Activated CD8-positive, alpha-beta T cell treated with anti-CD3 and anti-CD28 coated beads, Interleukin-2, amount 10 ng/mL, durations not matched to agents 7 days and 5 days (primary cell): ENCODE data around the gene ZSCAN22. TPM values are rescaled to one million over a fixed set of nuclear protein-coding genes. Genes with fewer than 3 reads are reported as not detected.
"Not testable (repeated sequence)": the region's sequence is repeated elsewhere in the genome, so short reads cannot be mapped to it uniquely, and the experiment has no call there.

ENCODE experiments used
- ATAC-seq: fragments of 150-1000 bp; cut with Tn5 transposase; one replicate; pipeline ENCODE4 v1.10.0; 2021; ENCODE audit warnings: moderate library complexity
- CTCF ChIA-PET: fragments of 350-600 bp; sonication (Branson Sonifier 250); formaldehyde crosslinking; loops from one replicate; lab custom pipeline; 2021; ENCODE audit warnings: antibody characterized with exemption; lab: Charles Lee
- POLR2A ChIA-PET: fragments of 350-600 bp; sonication (Branson Sonifier 250); formaldehyde crosslinking; loops from one replicate; lab custom pipeline; 2021; ENCODE audit warnings: antibody characterized with exemption; lab: Charles Lee
- DNase-seq: peaks from one replicate; pipeline ENCODE4 v3.0.0-alpha.2; 2020
- H3K27ac Mint-ChIP-seq: one replicate; pipeline ENCODE4 v1.8.0; 2021; ENCODE audit warnings: mild to moderate bottlenecking, mixed read lengths
- H3K27me3 Mint-ChIP-seq: one replicate; pipeline ENCODE4 v1.8.0; 2021; ENCODE audit warnings: low read depth, mixed read lengths
- H3K36me3 Mint-ChIP-seq: one replicate; pipeline ENCODE4 v1.8.0; 2021; ENCODE audit warnings: low read depth, mixed read lengths
- H3K4me1 Mint-ChIP-seq: one replicate; pipeline ENCODE4 v1.8.0; 2021; ENCODE audit warnings: low read depth, mixed read lengths
- H3K4me3 Mint-ChIP-seq: one replicate; pipeline ENCODE4 v1.8.0; 2021; ENCODE audit warnings: mild to moderate bottlenecking, mixed read lengths
- H3K9me3 Mint-ChIP-seq: one replicate; pipeline ENCODE4 v1.8.0; 2022; ENCODE audit warnings: mixed read lengths; ENCODE audit not compliant: insufficient read depth
- total RNA-seq, 2 experiments: library from RNA; stranded (reverse); gene quantifications; one replicate each; pipeline ENCODE4 v1.2.3, GENCODE V29; 2021

The ZSCAN22 gene
- total RNA-seq, 2 experiments from 2014 or later, result 4.8 to 5.2 TPM

- DNase-seq (peak; percentile 98), ATAC-seq (peak; percentile 90)
- no peaks in the 10 kb centered on the region for H3K27me3 Mint-ChIP-seq
- H3K36me3 Mint-ChIP-seq, result peaks cover 2% of the 10 kb centered on the region
- ChIA-PET CTCF (interaction anchor here (0.9 to 3.5 kb wide), 5 partner anchors 17 to 157 kb away, joined by 3 to 16 read pairs (median 3); partner anchors contain the start of genes ZBTB45 and ZNF584), POLR2A (interaction anchor here (0.5 to 2.8 kb wide), 17 partner anchors 8 to 1177 kb away, joined by 3 to 25 read pairs (median 4); partner anchors contain the start of genes ERVK3-1 and RPS5)
- H3K4me1 Mint-ChIP-seq, result peaks cover 23% of the 10 kb centered on the region
- peak within 1 kb of the TSS; percentile 80 for H3K4me3 Mint-ChIP-seq
- H3K27ac Mint-ChIP-seq, result peak within 1 kb of the TSS; percentile 88
- no peaks in the 10 kb centered on the region for H3K9me3 Mint-ChIP-seq
These were observed 35.6 kb downstream of the ZSCAN22 start, which contains the start of gene ZNF497 for GRCh38 chr19:58362272-58362994. Gene ZNF497, minus strand, starts transcription at chr19:58362751. Its CDS starts 5,116 bp downstream, at chr19:58357635.

GRCh38 chr19:58364146-58364545 is 37.4 kb downstream of the ZSCAN22 start:
- ATAC-seq (no peak), DNase-seq (no peak)
- ChIA-PET CTCF (interaction anchor here (1.1 to 3.5 kb wide), 2 partner anchors 150 to 156 kb away, joined by 5 to 16 read pairs; partner anchors contain the start of gene ZBTB45), POLR2A (interaction anchor here (0.8 to 2.8 kb wide), 3 partner anchors 13 to 23 kb away, joined by 4 to 11 read pairs (median 4); partner anchors contain the start of gene RPS5)
- Mint-ChIP-seq H3K9me3 (no peaks in the 10 kb centered on the region), H3K4me3 (no peak overlapping the region), H3K36me3 (peaks cover 2% of the 10 kb centered on the region), H3K27me3 (no peaks in the 10 kb centered on the region), H3K4me1 (peaks cover 17% of the 10 kb centered on the region), H3K27ac (no peak overlapping the region)

GRCh38 chr19:58366585-58367430 is 40.0 kb downstream of the ZSCAN22 start:
- DNase-seq, result no peak
- Mint-ChIP-seq H3K4me3 (no peak overlapping the region), H3K36me3 (peaks cover 2% of the 10 kb centered on the region), H3K9me3 (no peaks in the 10 kb centered on the region), H3K27me3 (no peaks in the 10 kb centered on the region), H3K27ac (no peak overlapping the region), H3K4me1 (peaks cover 15% of the 10 kb centered on the region)
- ATAC-seq, result no peak
- POLR2A ChIA-PET, result interaction anchor here (0.7 kb wide), 1 partner anchor 11 kb away, joined by 3 read pairs; no protein-coding TSS in a partner anchor
- CTCF ChIA-PET, result no interaction called here

GRCh38 chr19:58367698-58368454 is 41.1 kb downstream of the ZSCAN22 start:
- ATAC-seq (no peak), DNase-seq (no peak)
- Mint-ChIP-seq H3K27me3 (no peaks in the 10 kb centered on the region), H3K9me3 (no peaks in the 10 kb centered on the region), H3K4me1 (peaks cover 7% of the 10 kb centered on the region), H3K4me3 (no peak overlapping the region), H3K27ac (no peak overlapping the region), H3K36me3 (no peaks in the 10 kb centered on the region)
- ChIA-PET POLR2A (no interaction called here), CTCF (no interaction called here)

GRCh38 chr19:58368561-58369360 is 42.0 kb downstream of the ZSCAN22 start:
- Mint-ChIP-seq H3K36me3 (no peaks in the 10 kb centered on the region), H3K9me3 (no peaks in the 10 kb centered on the region), H3K27ac (no peak overlapping the region), H3K4me1 (peaks cover 4% of the 10 kb centered on the region), H3K27me3 (no peaks in the 10 kb centered on the region), H3K4me3 (no peak overlapping the region)
- CTCF ChIA-PET, result no interaction called here
- ATAC-seq, result no peak
- POLR2A ChIA-PET, result no interaction called here
- DNase-seq, result no peak

GRCh38 chr19:58372311-58373133 is 45.7 kb downstream of the ZSCAN22 start:
- H3K36me3 Mint-ChIP-seq, result no peaks in the 10 kb centered on the region
- no peaks in the 10 kb centered on the region for H3K9me3 Mint-ChIP-seq
- POLR2A ChIA-PET, result interaction anchor here (1.2 kb wide), 1 partner anchor 10 kb away, joined by 3 read pairs; the partner anchor contains the start of gene ZNF497
- no peaks in the 10 kb centered on the region for H3K27me3 Mint-ChIP-seq
- H3K27ac Mint-ChIP-seq, result no peak overlapping the region
- no peaks in the 10 kb centered on the region for H3K4me1 Mint-ChIP-seq
- no peak overlapping the region for H3K4me3 Mint-ChIP-seq
- no peak for ATAC-seq
- no peak for DNase-seq
- CTCF ChIA-PET, result interaction anchor here (0.7 kb wide), 1 partner anchor 7 kb away, joined by 3 read pairs; no protein-coding TSS in a partner anchor

- H3K27ac Mint-ChIP-seq, result no peak overlapping the region
- DNase-seq, result no peak
- H3K9me3 Mint-ChIP-seq, result no peaks in the 10 kb centered on the region
- H3K4me1 Mint-ChIP-seq, result no peaks in the 10 kb centered on the region
- no peak for ATAC-seq
- H3K4me3 Mint-ChIP-seq, result no peak overlapping the region
- POLR2A ChIA-PET, result interaction anchor here (0.7 to 1.2 kb wide), 2 partner anchors 11 to 18 kb away, joined by 3 read pairs; partner anchors contain the start of gene ZNF497
- no peaks in the 10 kb centered on the region for H3K36me3 Mint-ChIP-seq
- CTCF ChIA-PET, result no interaction called here
- no peaks in the 10 kb centered on the region for H3K27me3 Mint-ChIP-seq
These were observed 47.4 kb downstream of the ZSCAN22 start for GRCh38 chr19:58374200-58374599.

- ATAC-seq, CTCF ChIA-PET, H3K4me3 Mint-ChIP-seq, H3K36me3 Mint-ChIP-seq, H3K9me3 Mint-ChIP-seq, H3K27ac Mint-ChIP-seq, DNase-seq, H3K27me3 Mint-ChIP-seq: not testable (repeated sequence)
- POLR2A ChIA-PET, result interaction anchor here (1.3 kb wide), 1 partner anchor 15 kb away, joined by 4 read pairs; no protein-coding TSS in a partner anchor
- H3K4me1 Mint-ChIP-seq, result peaks cover 11% of the 10 kb centered on the region
These were observed 49.9 kb downstream of the ZSCAN22 start for GRCh38 chr19:58376724-58377123.

GRCh38 chr19:58379246-58379645 is 52.5 kb downstream of the ZSCAN22 start:
- Mint-ChIP-seq H3K4me3 (peak overlapping the region; percentile 82), H3K27ac (peak overlapping the region; percentile 94), H3K36me3 (no peaks in the 10 kb centered on the region), H3K9me3 (no peaks in the 10 kb centered on the region), H3K4me1 (peaks cover 28% of the 10 kb centered on the region), H3K27me3 (no peaks in the 10 kb centered on the region)
- DNase-seq (no peak), ATAC-seq (no peak)
- POLR2A ChIA-PET, result interaction anchor here (0.9 to 1.5 kb wide), 3 partner anchors 15 to 32 kb away, joined by 4 to 15 read pairs (median 4); partner anchors contain the start of gene ZNF497
- CTCF ChIA-PET, result interaction anchor here (0.8 kb wide), 1 partner anchor 16 kb away, joined by 3 read pairs; the partner anchor contains the start of gene ZNF497
